RWPE2 (cell line): ENCODE results near the gene AIPL1.
A peak's percentile ranks its signal among the peaks of the same experiment; 100 is the strongest.

ENCODE experiments used
- ATAC-seq: fragments of 200-7000 bp; cut with Tn5 transposase; 3 replicates; pipeline ENCODE4 v1.9.1; 2021; ENCODE audit warnings: low read depth
- DNase-seq: peaks from one replicate; pipeline ENCODE4 v3.0.0-alpha.2; 2020; ENCODE audit warnings: low spot score
- H3K27ac ChIP-seq: fragments of 450-650 bp; 2 replicates; pipeline ENCODE4 v1.5.1; 2017; ENCODE audit warnings: mild to moderate bottlenecking; ENCODE audit not compliant: poor library complexity, severe bottlenecking
- H3K27me3 ChIP-seq: fragments of 250-450 bp; sonication (Bioruptor Pico); 2 replicates; pipeline ENCODE4 v1.5.1; 2021; ENCODE audit warnings: mild to moderate bottlenecking, moderate library complexity; ENCODE audit not compliant: insufficient read depth, poor library complexity, severe bottlenecking
- H3K36me3 ChIP-seq: fragments of 250-450 bp; sonication (Bioruptor Pico); 2 replicates; pipeline ENCODE4 v1.5.1; 2020; ENCODE audit warnings: low read depth, mild to moderate bottlenecking, moderate library complexity
- H3K4me1 ChIP-seq: fragments of 250-450 bp; sonication (Bioruptor Pico); 2 replicates; pipeline ENCODE4 v1.5.1; 2021; ENCODE audit warnings: mild to moderate bottlenecking, moderate library complexity; ENCODE audit not compliant: insufficient read depth, poor library complexity, severe bottlenecking
- H3K4me3 ChIP-seq: fragments of 250-450 bp; sonication (Bioruptor Pico); 2 replicates; pipeline ENCODE4 v1.5.1; 2021; ENCODE audit warnings: mild to moderate bottlenecking, moderate library complexity; ENCODE audit not compliant: severe bottlenecking
- H3K9me3 ChIP-seq: fragments of 250-450 bp; sonication (Bioruptor Pico); 2 replicates; pipeline ENCODE4 v1.5.1; 2021; ENCODE audit warnings: mild to moderate bottlenecking, moderate library complexity; ENCODE audit not compliant: severe bottlenecking
- TF ChIP-seq, protein P1 (sequence below): fragments of 450-650 bp; IDR thresholded peaks from one replicate; pipeline ENCODE4 v1.5.1; 2017; ENCODE audit warnings: mild to moderate bottlenecking, moderate library complexity; ENCODE audit not compliant: poor library complexity, severe bottlenecking

The AIPL1 gene

DNA sequence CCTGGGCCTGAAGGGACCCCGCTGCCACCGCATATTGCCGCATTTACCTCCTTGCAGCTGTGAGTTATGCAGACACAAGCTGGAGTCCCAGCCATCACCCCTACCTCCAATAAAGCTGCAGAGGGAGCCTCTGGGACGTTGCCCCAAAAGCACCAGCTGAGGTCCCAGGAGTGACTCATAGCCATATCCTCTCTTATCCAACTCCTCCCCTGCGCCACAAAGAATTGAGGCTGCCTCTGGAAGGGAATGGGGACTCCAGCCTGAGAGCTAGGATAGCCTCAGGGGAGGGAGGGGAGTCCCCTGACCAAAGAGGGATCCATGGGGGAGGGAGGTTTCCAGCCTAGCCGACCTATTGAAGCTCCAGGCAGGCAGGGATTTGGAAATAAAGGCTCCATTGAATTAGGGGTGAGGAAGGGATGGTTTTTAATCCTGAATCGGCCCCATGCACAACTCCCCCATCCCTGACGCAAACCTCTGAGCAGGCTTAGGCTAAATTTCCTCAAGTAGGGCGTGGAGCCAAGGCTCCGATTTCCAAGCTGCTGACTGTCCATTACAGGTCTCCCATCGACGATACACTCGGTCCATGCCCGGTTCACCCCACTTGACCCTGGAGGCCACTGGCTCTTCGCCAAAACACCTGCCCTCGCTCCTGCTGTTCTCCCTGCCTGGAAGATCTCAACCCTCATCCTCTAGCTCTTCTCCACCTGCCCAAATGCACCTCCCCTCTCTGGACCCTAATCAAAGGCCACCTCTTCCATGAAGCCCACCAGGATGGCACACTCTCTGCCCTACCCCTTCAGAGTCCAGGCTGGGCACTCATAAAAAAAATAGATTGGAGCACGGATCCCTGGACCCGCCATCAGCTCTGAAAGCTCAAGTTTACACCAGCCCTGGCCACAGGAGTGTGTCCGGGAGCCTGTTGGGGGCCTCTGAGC, 36.9 kb upstream of the AIPL1 start:
- ATAC-seq: peak; percentile 64

DNA sequence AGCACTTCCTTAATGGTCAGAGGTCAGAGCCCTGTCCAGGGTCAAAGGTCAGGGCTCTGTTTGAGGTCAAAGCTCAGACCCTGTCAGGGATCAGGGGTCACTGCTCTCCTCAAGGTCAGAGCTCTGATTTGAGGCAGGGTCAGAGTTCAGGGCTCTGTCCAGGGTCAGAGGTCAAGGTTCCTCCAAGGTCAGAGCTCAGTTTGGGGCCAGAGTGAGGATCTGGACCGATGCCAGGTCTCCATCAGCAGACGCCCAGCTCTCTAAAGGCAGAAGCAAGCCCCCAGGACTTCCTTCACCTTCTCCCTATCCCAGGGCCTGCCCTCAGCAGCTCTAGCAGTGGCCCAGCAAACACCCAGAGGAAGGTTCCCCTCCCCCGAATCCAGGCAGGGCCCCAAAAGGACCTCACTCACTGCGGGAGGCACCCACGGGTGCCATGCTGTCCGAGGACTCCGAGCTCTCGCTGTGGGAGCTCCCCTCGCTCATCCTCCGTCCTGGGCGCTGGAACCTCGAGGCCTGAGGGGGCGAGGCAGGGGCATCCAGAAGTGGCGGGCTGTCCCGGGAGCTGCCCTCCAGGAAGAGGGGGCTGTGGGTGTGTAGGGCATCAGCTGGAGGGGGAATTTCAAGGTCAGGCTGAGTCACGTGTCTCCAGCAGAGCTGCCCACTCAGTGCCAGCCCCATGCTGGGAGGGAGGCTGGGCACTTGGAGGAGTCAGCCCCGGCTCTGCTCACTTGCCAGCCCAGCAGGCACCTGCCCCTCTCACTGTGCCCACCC, 36.0 kb upstream of the AIPL1 start:
- Histone ChIP-seq H3K4me1 (peaks cover 10% of the 10 kb centered on the region), H3K9me3 (no peaks in the 10 kb centered on the region), H3K27me3 (no peaks in the 10 kb centered on the region), H3K27ac (no peak overlapping the region), H3K36me3 (peaks cover 1% of the 10 kb centered on the region; the same call in 1 of the 2 replicates), H3K4me3 (no peak overlapping the region)
- ATAC-seq: peak; percentile 15; the same call in 2 of the 3 replicates
- TF ChIP-seq, protein P1, sequence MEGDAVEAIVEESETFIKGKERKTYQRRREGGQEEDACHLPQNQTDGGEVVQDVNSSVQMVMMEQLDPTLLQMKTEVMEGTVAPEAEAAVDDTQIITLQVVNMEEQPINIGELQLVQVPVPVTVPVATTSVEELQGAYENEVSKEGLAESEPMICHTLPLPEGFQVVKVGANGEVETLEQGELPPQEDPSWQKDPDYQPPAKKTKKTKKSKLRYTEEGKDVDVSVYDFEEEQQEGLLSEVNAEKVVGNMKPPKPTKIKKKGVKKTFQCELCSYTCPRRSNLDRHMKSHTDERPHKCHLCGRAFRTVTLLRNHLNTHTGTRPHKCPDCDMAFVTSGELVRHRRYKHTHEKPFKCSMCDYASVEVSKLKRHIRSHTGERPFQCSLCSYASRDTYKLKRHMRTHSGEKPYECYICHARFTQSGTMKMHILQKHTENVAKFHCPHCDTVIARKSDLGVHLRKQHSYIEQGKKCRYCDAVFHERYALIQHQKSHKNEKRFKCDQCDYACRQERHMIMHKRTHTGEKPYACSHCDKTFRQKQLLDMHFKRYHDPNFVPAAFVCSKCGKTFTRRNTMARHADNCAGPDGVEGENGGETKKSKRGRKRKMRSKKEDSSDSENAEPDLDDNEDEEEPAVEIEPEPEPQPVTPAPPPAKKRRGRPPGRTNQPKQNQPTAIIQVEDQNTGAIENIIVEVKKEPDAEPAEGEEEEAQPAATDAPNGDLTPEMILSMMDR: no peak
- DNase-seq: no peak

More for the DNA sequence above, 36.9 kb upstream of the AIPL1 start:
- peaks cover 4% of the 10 kb centered on the region; the same call in 1 of the 2 replicates for H3K36me3 ChIP-seq
- H3K4me1 ChIP-seq: peaks cover 10% of the 10 kb centered on the region
- no peak for DNase-seq
- no peak overlapping the region for H3K4me3 ChIP-seq
- H3K9me3 ChIP-seq: no peaks in the 10 kb centered on the region
- H3K27me3 ChIP-seq: no peaks in the 10 kb centered on the region
- TF ChIP-seq, protein P1: peak; percentile 38
- no peak overlapping the region for H3K27ac ChIP-seq

DNA sequence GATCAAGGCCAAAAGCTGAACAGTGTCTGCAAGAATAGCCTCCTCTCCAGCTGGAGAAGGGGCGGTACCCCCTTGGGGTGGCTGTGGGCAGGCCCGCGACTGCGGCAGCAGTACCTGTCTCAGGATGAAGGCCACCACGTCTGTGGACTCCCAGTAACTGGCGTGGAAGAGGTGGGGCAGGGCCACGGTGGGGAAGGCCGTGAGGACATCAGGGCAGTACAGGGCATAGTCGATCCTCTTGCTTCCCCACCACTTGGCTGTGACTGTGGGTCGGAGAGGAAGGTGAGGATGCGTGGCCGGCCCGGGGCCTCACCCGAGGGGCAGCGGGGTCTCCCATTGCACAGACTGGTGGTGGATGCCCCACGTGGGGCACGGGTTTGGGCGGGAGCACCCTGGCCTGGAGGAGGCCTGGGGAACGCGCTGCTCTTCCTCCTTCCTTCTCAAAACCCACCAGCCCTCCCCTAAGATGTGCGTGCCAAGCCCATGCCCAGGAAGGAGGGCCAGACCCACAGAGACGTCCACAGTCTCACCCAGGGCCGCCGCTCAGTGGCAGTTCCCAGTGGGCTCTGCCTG, 35.3 kb upstream of the AIPL1 start:
- peaks cover 10% of the 10 kb centered on the region for H3K4me1 ChIP-seq
- TF ChIP-seq, protein P1: no peak
- no peak for DNase-seq
- no peaks in the 10 kb centered on the region for H3K27me3 ChIP-seq
- H3K36me3 ChIP-seq: no peaks in the 10 kb centered on the region
- no peak for ATAC-seq
- no peak overlapping the region for H3K4me3 ChIP-seq
- no peak overlapping the region for H3K27ac ChIP-seq
- no peaks in the 10 kb centered on the region for H3K9me3 ChIP-seq

DNA sequence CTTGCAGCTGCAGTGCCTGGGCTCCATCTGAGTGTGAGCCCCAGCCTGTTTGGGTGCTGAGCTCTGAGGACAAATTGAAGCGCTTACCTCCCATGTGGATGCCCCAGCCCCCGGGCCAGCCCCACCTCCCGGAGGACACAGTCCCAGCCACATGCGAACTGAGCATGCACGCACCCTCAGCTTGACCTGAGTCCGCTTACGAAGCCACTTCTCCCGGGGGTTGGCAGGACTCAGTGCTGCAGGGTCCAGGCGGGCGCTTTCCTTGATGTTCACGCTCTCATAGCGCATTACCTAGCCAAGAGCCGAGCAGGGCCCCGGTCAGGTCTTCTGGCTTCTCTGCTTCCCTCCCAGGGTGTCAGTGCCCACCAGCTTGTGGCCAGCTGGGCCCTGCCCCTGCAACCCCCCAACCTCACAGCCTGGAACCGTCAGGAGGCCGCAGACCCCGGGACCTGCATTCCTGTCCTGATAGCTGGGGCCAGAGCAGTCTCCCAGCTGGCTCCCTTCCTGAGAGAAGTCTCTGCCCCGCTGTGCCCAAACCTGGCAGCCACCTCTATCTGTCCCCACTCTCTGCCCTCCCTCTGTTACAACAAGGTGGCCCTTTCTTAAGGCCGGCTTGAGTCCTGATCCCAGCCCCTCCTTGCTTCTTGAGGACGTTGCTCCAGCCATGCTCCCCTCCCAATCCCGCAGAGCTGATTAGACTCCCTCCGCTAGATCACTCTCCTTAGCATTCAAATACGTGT, 33.3 kb upstream of the AIPL1 start:
- ATAC-seq (no peak), DNase-seq (no peak)
- H3K4me3 ChIP-seq: no peak overlapping the region
- H3K36me3 ChIP-seq: no peaks in the 10 kb centered on the region
- H3K9me3 ChIP-seq: no peaks in the 10 kb centered on the region
- TF ChIP-seq, protein P1: no peak
- H3K4me1 ChIP-seq: peaks cover 10% of the 10 kb centered on the region
- H3K27ac ChIP-seq: no peak overlapping the region
- no peaks in the 10 kb centered on the region for H3K27me3 ChIP-seq
